GM21381 (cell line): ENCODE results near the gene BTBD7.
A peak's percentile ranks its signal among the peaks of the same experiment; 100 is the strongest.
"Not testable (repeated sequence)": the region's sequence is repeated elsewhere in the genome, so short reads cannot be mapped to it uniquely, and the experiment has no call there.

Experiments
- ATAC-seq: cut with Tn5 transposase; IDR thresholded peaks from one replicate; pipeline ENCODE4 v1.9.1; 2021; ENCODE audit warnings: mild to moderate bottlenecking, moderate library complexity; ENCODE audit not compliant: unreplicated experiment

BTBD7 gene

GRCh38 chr14:93249128-93249831 is 83.6 kb downstream of the BTBD7 start:
- ATAC-seq, result no peak

- no peak for ATAC-seq
Measured at GRCh38 chr14:93246534-93246933, 86.3 kb downstream of the BTBD7 start.

GRCh38 chr14:93245764-93246420 is 86.9 kb downstream of the BTBD7 start:
- ATAC-seq, result no peak

GRCh38 chr14:93240678-93241000 is 92.2 kb downstream of the BTBD7 start:
- ATAC-seq, result no peak

GRCh38 chr14:93239869-93240677 is 92.8 kb downstream of the BTBD7 start:
- ATAC-seq, result no peak

GRCh38 chr14:93234798-93235197 is 98.0 kb downstream of the BTBD7 start:
- no peak for ATAC-seq

- ATAC-seq, result not testable (repeated sequence)
Measured at GRCh38 chr14:93233078-93233477, 99.8 kb downstream of the BTBD7 start.

GRCh38 chr14:93232159-93232558 is 100.7 kb downstream of the BTBD7 start:
- ATAC-seq, result no peak

GRCh38 chr14:93231129-93231979 is 101.5 kb downstream of the BTBD7 start:
- ATAC-seq, result no peak

- no peak for ATAC-seq
Measured at GRCh38 chr14:93230539-93230938, 102.3 kb downstream of the BTBD7 start.

- ATAC-seq, result no peak
Measured at GRCh38 chr14:93228550-93228949, 104.3 kb downstream of the BTBD7 start.

- no peak for ATAC-seq
Measured at GRCh38 chr14:93223565-93223964, 109.3 kb downstream of the BTBD7 start.

- ATAC-seq, result no peak
Measured at GRCh38 chr14:93220509-93220908, 112.3 kb downstream of the BTBD7 start.

- ATAC-seq, result peak; percentile 72
Measured at GRCh38 chr14:93219103-93219726, 113.6 kb downstream of the BTBD7 start.

GRCh38 chr14:93214598-93214997 is 118.2 kb downstream of the BTBD7 start:
- no peak for ATAC-seq

- ATAC-seq, result peak; percentile 70
Measured at GRCh38 chr14:93212432-93212831, 120.4 kb downstream of the BTBD7 start.

- peak; percentile 41 for ATAC-seq
Measured at GRCh38 chr14:93207468-93208308, 125.1 kb downstream of the BTBD7 start.

- ATAC-seq, result peak; percentile 77
Measured at GRCh38 chr14:93206793-93207467, 125.9 kb downstream of the BTBD7 start, which contains the start of the genes GON7 and UBR7. GON7 (minus strand) TSS chr14:93207065; CDS start chr14:93207037, 28 bp downstream. UBR7 (plus strand) TSS chr14:93207256; CDS start chr14:93207292, 36 bp downstream.
